ENCODE measurements around the gene VWA8.

The VWA8 gene

DNA sequence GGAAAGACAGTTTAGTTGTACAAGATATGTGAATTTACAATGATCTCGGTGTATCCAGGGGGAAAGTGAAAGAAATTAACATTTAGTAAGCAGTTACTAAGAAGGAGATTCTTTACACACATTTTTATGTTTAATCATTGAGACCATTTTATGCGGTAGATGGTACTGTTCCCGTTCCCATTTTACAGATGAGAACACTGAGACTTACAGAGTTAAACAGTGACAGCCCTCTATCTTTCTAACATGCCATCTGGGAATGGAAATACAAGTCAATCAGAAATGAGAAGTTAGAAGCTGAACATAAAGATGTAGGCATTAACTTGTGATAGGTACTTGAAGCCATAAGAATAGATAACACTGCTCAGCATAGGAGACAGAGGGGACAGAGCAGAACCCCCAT lies 144.9 kb downstream of the VWA8 start:
- no peaks in the 10 kb centered on the region for H3K79me2 ChIP-seq (ENCODE audit: low read length)
- no peaks in the 10 kb centered on the region for H3K27me3 ChIP-seq (ENCODE audit: low read depth, low read length)
- H3K9me3 ChIP-seq (ENCODE audit: insufficient read depth, low read length) = no peaks in the 10 kb centered on the region
- TF ChIP-seq EZH2phosphoT487 (IDR thresholded peaks at IDR 0.05; ENCODE audit: low read depth) = no peak
- no peak for TF ChIP-seq CTCF (IDR thresholded peaks at IDR 0.05; ENCODE audit: low read depth, low read length)
- H3K9ac ChIP-seq (ENCODE audit: low read length) = no peak overlapping the region
- H3K36me3 ChIP-seq (replicated peaks; ENCODE audit: low read depth, low read length) = peaks cover 16% of the 10 kb centered on the region
- H3K27ac ChIP-seq (ENCODE audit: low read length) = no peak overlapping the region
- peaks cover 15% of the 10 kb centered on the region for H3K4me1 ChIP-seq (ENCODE audit: low read length)
- no peak overlapping the region for H3K4me3 ChIP-seq (ENCODE audit: low read length)
- no peak overlapping the region for H2AFZ ChIP-seq (ENCODE audit: low read depth, low read length)
- H4K20me1 ChIP-seq (ENCODE audit: insufficient read depth, low read length) = no peaks in the 10 kb centered on the region
- no peak overlapping the region for H3K4me2 ChIP-seq (ENCODE audit: low read length)

GRCh38 chr13:41813426-41813825 lies 147.5 kb downstream of the VWA8 start:
- TF ChIP-seq CTCF (IDR thresholded peaks at IDR 0.05; ENCODE audit: low read depth, low read length) (no peak), EZH2phosphoT487 (IDR thresholded peaks at IDR 0.05; ENCODE audit: low read depth) (no peak)
- H3K9me3 ChIP-seq (ENCODE audit: insufficient read depth, low read length) = no peaks in the 10 kb centered on the region
- no peak overlapping the region for H3K9ac ChIP-seq (ENCODE audit: low read length)
- peaks cover 15% of the 10 kb centered on the region for H3K4me1 ChIP-seq (ENCODE audit: low read length)
- H3K79me2 ChIP-seq (ENCODE audit: low read length) = no peaks in the 10 kb centered on the region
- H3K4me3 ChIP-seq (ENCODE audit: low read length) = no peak overlapping the region
- no peak overlapping the region for H3K4me2 ChIP-seq (ENCODE audit: low read length)
- H3K36me3 ChIP-seq (replicated peaks; ENCODE audit: low read depth, low read length) = peaks cover 12% of the 10 kb centered on the region
- no peak overlapping the region for H3K27ac ChIP-seq (ENCODE audit: low read length)
- no peaks in the 10 kb centered on the region for H4K20me1 ChIP-seq (ENCODE audit: insufficient read depth, low read length)
- H3K27me3 ChIP-seq (ENCODE audit: low read depth, low read length) = no peaks in the 10 kb centered on the region
- H2AFZ ChIP-seq (ENCODE audit: low read depth, low read length) = no peak overlapping the region

DNA sequence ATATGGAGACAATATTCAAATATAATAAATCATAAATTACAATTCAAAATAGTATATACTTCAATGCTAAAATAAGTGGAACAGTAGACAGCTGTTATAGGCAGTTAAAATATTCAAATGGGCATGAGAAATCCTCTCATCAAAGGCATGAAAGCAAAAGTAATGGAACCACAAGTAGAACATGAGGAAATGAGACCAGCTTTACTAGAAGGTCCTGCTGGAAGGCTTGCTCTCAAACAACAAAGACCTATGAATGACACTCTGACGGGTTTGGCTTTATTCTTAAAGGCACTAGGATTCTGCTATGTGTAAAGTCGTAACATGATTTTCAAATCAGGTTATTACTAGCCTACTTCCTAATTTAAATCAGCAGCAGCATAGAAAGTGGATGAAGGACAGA lies 148.1 kb downstream of the VWA8 start:
- H3K4me1 ChIP-seq (ENCODE audit: low read length) = peaks cover 15% of the 10 kb centered on the region
- H3K36me3 ChIP-seq (replicated peaks; ENCODE audit: low read depth, low read length) = peaks cover 12% of the 10 kb centered on the region
- no peaks in the 10 kb centered on the region for H3K79me2 ChIP-seq (ENCODE audit: low read length)
- H3K27ac ChIP-seq (ENCODE audit: low read length) = peak overlapping the region; percentile 4; the same call in 1 of the 2 replicates
- H3K4me3 ChIP-seq (ENCODE audit: low read length) = no peak overlapping the region
- peak overlapping the region; percentile 7; the same call in 1 of the 2 replicates for H3K4me2 ChIP-seq (ENCODE audit: low read length)
- TF ChIP-seq EZH2phosphoT487 (IDR thresholded peaks at IDR 0.05; ENCODE audit: low read depth) = no peak
- no peak for TF ChIP-seq CTCF (IDR thresholded peaks at IDR 0.05; ENCODE audit: low read depth, low read length)
- H2AFZ ChIP-seq (ENCODE audit: low read depth, low read length) = no peak overlapping the region
- no peaks in the 10 kb centered on the region for H3K9me3 ChIP-seq (ENCODE audit: insufficient read depth, low read length)
- no peak overlapping the region for H3K9ac ChIP-seq (ENCODE audit: low read length)
- H3K27me3 ChIP-seq (ENCODE audit: low read depth, low read length) = no peaks in the 10 kb centered on the region
- no peaks in the 10 kb centered on the region for H4K20me1 ChIP-seq (ENCODE audit: insufficient read depth, low read length)

DNA sequence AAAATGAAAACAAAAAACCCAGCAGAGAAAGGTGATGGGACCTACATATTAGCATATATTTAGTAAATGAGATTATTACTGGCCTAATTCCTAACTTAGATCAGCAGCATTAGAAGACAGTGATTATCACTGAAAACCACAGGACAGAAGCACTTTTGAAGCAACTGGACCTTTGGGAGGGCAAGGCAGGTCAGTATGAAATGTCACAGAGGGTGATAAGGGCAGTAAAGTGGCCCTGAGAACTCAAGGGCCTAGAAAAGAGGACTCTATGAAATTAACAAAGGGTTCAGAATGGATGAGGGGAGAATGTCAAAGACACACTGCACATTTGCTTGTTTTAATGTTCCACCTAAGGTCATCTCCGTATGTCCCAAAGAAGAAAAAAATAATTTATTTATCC lies 148.7 kb downstream of the VWA8 start:
- no peak overlapping the region for H3K9ac ChIP-seq (ENCODE audit: low read length)
- H3K79me2 ChIP-seq (ENCODE audit: low read length) = no peaks in the 10 kb centered on the region
- peak overlapping the region; percentile 7; the same call in 1 of the 2 replicates for H3K4me2 ChIP-seq (ENCODE audit: low read length)
- no peak overlapping the region for H2AFZ ChIP-seq (ENCODE audit: low read depth, low read length)
- no peaks in the 10 kb centered on the region for H3K9me3 ChIP-seq (ENCODE audit: insufficient read depth, low read length)
- H3K27ac ChIP-seq (ENCODE audit: low read length) = no peak overlapping the region
- H3K36me3 ChIP-seq (replicated peaks; ENCODE audit: low read depth, low read length) = peaks cover 12% of the 10 kb centered on the region
- no peaks in the 10 kb centered on the region for H3K27me3 ChIP-seq (ENCODE audit: low read depth, low read length)
- peaks cover 15% of the 10 kb centered on the region for H3K4me1 ChIP-seq (ENCODE audit: low read length)
- TF ChIP-seq EZH2phosphoT487 (IDR thresholded peaks at IDR 0.05; ENCODE audit: low read depth) (no peak), CTCF (IDR thresholded peaks at IDR 0.05; ENCODE audit: low read depth, low read length) (no peak)
- no peak overlapping the region for H3K4me3 ChIP-seq (ENCODE audit: low read length)
- H4K20me1 ChIP-seq (ENCODE audit: insufficient read depth, low read length) = no peaks in the 10 kb centered on the region

Measured in OCI-LY3 (cell line).